H1 (cell line): ENCODE results near the gene EWSR1. TPM values are rescaled to one million over a fixed set of nuclear protein-coding genes. Genes with fewer than 3 reads are reported as not detected.

Experiments
- CTCF ChIA-PET: fragments of 300-600 bp; sonication (Branson Sonifier 250); formaldehyde crosslinking; loops from one replicate; lab custom pipeline; 2021; ENCODE audit not compliant: partially characterized antibody; lab: Charles Lee
- POLR2A ChIA-PET: fragments of 300-600 bp; sonication (Branson Sonifier 250); formaldehyde crosslinking; loops from one replicate; lab custom pipeline; 2021; ENCODE audit warnings: inconsistent platforms; ENCODE audit not compliant: partially characterized antibody; lab: Charles Lee
- DNase-seq, 2 experiments: peaks; one replicate each; pipeline versions ENCODE4 v3.0.0 to v3.0.0-alpha.2; 2010 to 2022; ENCODE audit warnings: low spot score in 2 of 2, low read depth in 1 of 2, mixed read lengths in 1 of 2
- FAIRE-seq: peaks from 2 replicates; lab custom pipeline; 2011; peaks lifted over from hg19 to GRCh38; lab: Jason Lieb, UNC
- H2AFZ ChIP-seq: 2 replicates; pipeline ENCODE4 v1.8.1; 2012; ENCODE audit warnings: low read length, inconsistent platforms
- H2AK5ac ChIP-seq: 2 replicates; pipeline ENCODE4 v1.6.1; 2013; ENCODE audit warnings: low read depth, low read length
- H2BK120ac ChIP-seq: replicated peaks from 2 replicates; pipeline ENCODE3; 2013; ENCODE audit warnings: low read depth, low read length, inconsistent platforms
- H2BK12ac ChIP-seq: 2 replicates; pipeline ENCODE4 v1.6.1; 2013; ENCODE audit warnings: low read depth, low read length
- H2BK15ac ChIP-seq: 2 replicates; pipeline ENCODE4 v1.6.1; 2013; ENCODE audit warnings: low read length
- H2BK20ac ChIP-seq: 2 replicates; pipeline ENCODE4 v1.6.1; 2013; ENCODE audit warnings: low read length
- H2BK5ac ChIP-seq: 2 replicates; pipeline ENCODE4 v1.6.1; 2013; ENCODE audit warnings: low read depth, low read length
- H3K14ac ChIP-seq: 2 replicates; pipeline ENCODE4 v1.6.1; 2013; ENCODE audit warnings: inconsistent platforms; ENCODE audit not compliant: insufficient read length
- H3K18ac ChIP-seq: 2 replicates; pipeline ENCODE4 v1.6.1; 2013; ENCODE audit warnings: low read length; ENCODE audit errors: extremely low read depth
- H3K23ac ChIP-seq: 2 replicates; pipeline ENCODE4 v1.6.1; 2013; ENCODE audit warnings: inconsistent platforms; ENCODE audit not compliant: insufficient read length
- H3K23me2 ChIP-seq: 2 replicates; pipeline ENCODE4 v1.6.1; 2013; ENCODE audit warnings: low read depth, low read length
- H3K27ac ChIP-seq: 2 replicates; pipeline ENCODE4 v1.6.1; 2011; ENCODE audit warnings: low read depth, low read length, inconsistent platforms
- H3K27me3 ChIP-seq, 4 experiments: replicated peaks in 1 of 4; 1 replicate in 1 of 4; 2 replicates in 3 of 4; pipeline versions ENCODE4 v1.6.1 to v1.8.1; 2011 to 2013; ENCODE audit warnings: low read length in 3 of 4, mild to moderate bottlenecking in 3 of 4, inconsistent platforms in 2 of 4, mixed read lengths in 2 of 4, moderate library complexity in 1 of 4; ENCODE audit not compliant: control insufficient read depth in 3 of 4, insufficient read depth in 3 of 4; ENCODE audit errors: extremely low read depth in 1 of 4
- H3K36me3 ChIP-seq, 4 experiments: 2 replicates each; pipeline versions ENCODE4 v1.6.1 to v1.8.1; 2011 to 2013; ENCODE audit warnings: mild to moderate bottlenecking in 4 of 4, low read length in 3 of 4, moderate library complexity in 2 of 4, control low read depth in 1 of 4, inconsistent platforms in 1 of 4; ENCODE audit not compliant: insufficient read depth in 4 of 4, control insufficient read depth in 2 of 4
- H3K4ac ChIP-seq: replicated peaks from 2 replicates; pipeline ENCODE3; 2013; ENCODE audit warnings: low read length, low read depth, mixed read lengths, inconsistent platforms; ENCODE audit not compliant: insufficient read length
- H3K4me1 ChIP-seq, 4 experiments: replicated peaks in 1 of 4; 1 replicate in 1 of 4; 2 replicates in 3 of 4; pipeline versions ENCODE4 v1.6.1 to v1.8.1; 2011 to 2013; ENCODE audit warnings: low read length in 3 of 4, inconsistent platforms in 2 of 4, mixed read lengths in 1 of 4; ENCODE audit not compliant: insufficient read depth in 4 of 4, control insufficient read depth in 3 of 4
- H3K4me2 ChIP-seq, 2 experiments: 2 replicates each; pipeline versions ENCODE4 v1.6.1 to v1.8.1; 2011 to 2013; ENCODE audit warnings: low read depth in 2 of 2, low read length in 2 of 2, control low read depth in 1 of 2, inconsistent platforms in 1 of 2, mild to moderate bottlenecking in 1 of 2; ENCODE audit not compliant: insufficient read depth in 1 of 2
- H3K4me3 ChIP-seq, 4 experiments: fragments of 200-600, 300-600 bp in 1 of 4; sonication (generic), shearing (Covaris generic), sonication (Bioruptor Twin) in 1 of 4; 2 replicates each; pipeline versions ENCODE4 v1.5.1 to v1.8.1; 2011 to 2016; ENCODE audit warnings: low read length in 4 of 4, low read depth in 3 of 4, control low read depth in 2 of 4, inconsistent platforms in 2 of 4, mild to moderate bottlenecking in 2 of 4, mixed read lengths in 1 of 4, moderate library complexity in 1 of 4; ENCODE audit not compliant: insufficient read depth in 2 of 4; ENCODE audit errors: extremely low read depth in 1 of 4
- H3K56ac ChIP-seq: replicated peaks from 2 replicates; pipeline ENCODE3; 2013; ENCODE audit warnings: low read depth, mild to moderate bottlenecking, mixed read lengths, low read length, inconsistent platforms; ENCODE audit not compliant: insufficient read length
- H3K79me1 ChIP-seq: 2 replicates; pipeline ENCODE4 v1.6.1; 2013; ENCODE audit warnings: low read depth, low read length, control low read depth
- H3K79me2 ChIP-seq, 2 experiments: 2 replicates each; pipeline versions ENCODE4 v1.6.1 to v1.8.1; 2012 to 2013; ENCODE audit warnings: low read length in 2 of 2, mild to moderate bottlenecking in 2 of 2, inconsistent platforms in 1 of 2; ENCODE audit not compliant: insufficient read depth in 2 of 2, control insufficient read depth in 1 of 2
- H3K9ac ChIP-seq, 4 experiments: replicated peaks in 1 of 4; 1 replicate in 1 of 4; 2 replicates in 3 of 4; pipeline versions ENCODE4 v1.6.1 to v1.8.1; 2011 to 2013; ENCODE audit warnings: low read depth in 3 of 4, low read length in 3 of 4, control low read depth in 2 of 4, mild to moderate bottlenecking in 2 of 4, moderate library complexity in 2 of 4, inconsistent platforms in 1 of 4; ENCODE audit errors: extremely low read depth in 1 of 4
- H3K9me3 ChIP-seq, 2 experiments: 2 replicates each; pipeline versions ENCODE4 v1.6.1 to v1.8.1; 2012 to 2013; ENCODE audit warnings: mild to moderate bottlenecking in 2 of 2, moderate library complexity in 2 of 2, control low read depth in 1 of 2, inconsistent platforms in 1 of 2, low read depth in 1 of 2, low read length in 1 of 2, mixed read lengths in 1 of 2; ENCODE audit not compliant: insufficient read depth in 2 of 2
- H4K20me1 ChIP-seq, 2 experiments: replicated peaks in 1 of 2; 2 replicates each; pipeline versions ENCODE3 to v1.8.1; 2011 to 2013; ENCODE audit warnings: inconsistent platforms in 2 of 2, low read length in 2 of 2, mild to moderate bottlenecking in 1 of 2; ENCODE audit not compliant: insufficient read depth in 2 of 2, control insufficient read depth in 1 of 2
- H4K5ac ChIP-seq: 2 replicates; pipeline ENCODE4 v1.6.1; 2013; ENCODE audit warnings: low read length, low read depth, mixed read lengths, inconsistent platforms; ENCODE audit not compliant: insufficient read length
- H4K8ac ChIP-seq: 2 replicates; pipeline ENCODE4 v1.8.0; 2013; ENCODE audit warnings: mild to moderate bottlenecking, moderate library complexity, low read length, inconsistent platforms; ENCODE audit not compliant: insufficient read depth; ENCODE audit errors: extremely low read depth
- H4K91ac ChIP-seq: replicated peaks from 2 replicates; pipeline ENCODE3; 2013; ENCODE audit warnings: low read length, mixed read lengths, inconsistent platforms; ENCODE audit not compliant: insufficient read length
- CHD2 ChIP-seq: IDR thresholded peaks from 2 replicates; pipeline ENCODE4 v1.6.1; 2012; ENCODE audit warnings: low read length, improper control_type of control experiment
- EP300 ChIP-seq, 2 experiments: IDR thresholded peaks; 1 replicate in 1 of 2; 2 replicates in 1 of 2; pipeline ENCODE4 v1.6.1; 2011 to 2012; ENCODE audit warnings: low read depth in 2 of 2, low read length in 2 of 2, mild to moderate bottlenecking in 2 of 2, borderline replicate concordance in 1 of 2, inconsistent platforms in 1 of 2, moderate library complexity in 1 of 2
- HDAC6 ChIP-seq: IDR thresholded peaks from one replicate; pipeline ENCODE4 v1.7.1; 2012; ENCODE audit warnings: low read depth, mild to moderate bottlenecking, inconsistent platforms, low read length, moderate library complexity
- KDM1A ChIP-seq: fragments of 200-600, 300-600 bp; sonication (generic); IDR thresholded peaks from 2 replicates; pipeline ENCODE4 v1.7.1; 2016; ENCODE audit warnings: mild to moderate bottlenecking, low read length, borderline replicate concordance
- KDM4A ChIP-seq: IDR thresholded peaks from one replicate; pipeline ENCODE4 v1.7.1; 2012; ENCODE audit warnings: low read depth, mild to moderate bottlenecking, moderate library complexity, low read length, inconsistent platforms; ENCODE audit not compliant: severe bottlenecking
- KDM5A ChIP-seq: fragments of 200-600 bp; IDR thresholded peaks from 2 replicates; pipeline ENCODE4 v1.7.1; 2012; ENCODE audit warnings: mild to moderate bottlenecking, low read length, inconsistent platforms, mixed read lengths
- TBP ChIP-seq: IDR thresholded peaks from 2 replicates; pipeline ENCODE4 v1.6.1; 2011; ENCODE audit warnings: low read depth, low read length, improper control_type of control experiment
- WGBS, 2 experiments: shearing (Covaris generic) in 1 of 2; methylation state at CpG; one replicate each; pipeline versions ENCODE4 v1.1.6 to v1.1.7; 2013 to 2015; ENCODE audit warnings: low lambda C conversion rate in 2 of 2, mixed read lengths in 2 of 2, inconsistent platforms in 1 of 2, low coverage in 1 of 2, missing lambda C conversion rate in 1 of 2; ENCODE audit not compliant: insufficient replicate concordance in 2 of 2, insufficient coverage in 1 of 2, insufficient read length in 1 of 2; ENCODE audit errors: extremely low coverage in 1 of 2, missing lambda C conversion rate in 1 of 2; 5-methylcytosine and 5-hydroxymethylcytosine counted together
- polyA plus RNA-seq, 7 experiments: library from polyadenylated mRNA; depleted of rRNA in 3 of 7; stranded (reverse) in 5 of 7; unstranded in 2 of 7; fragments of >200 nt in 5 of 7; fragments of 200-250 nt in 2 of 7; gene quantifications; 1 replicate in 5 of 7; 2 replicates in 1 of 7; 4 replicates in 1 of 7; pipeline versions ENCODE4 v1.2.1 to v1.2.3, GENCODE V29; 2011 to 2013; ENCODE audit warnings: missing spikeins in 2 of 7, mixed read lengths in 2 of 7
- total RNA-seq: library from RNA; stranded (reverse); fragmentation: NEBNext Ultra II Directional; extraction: Animal tissue kit (Norgen Biotek cat#: 25700); gene quantifications from 2 replicates; pipeline ENCODE4 v1.2.1, GENCODE V29; 2021
- TF ChIP-seq, protein P1 (sequence below): IDR thresholded peaks from 2 replicates; pipeline ENCODE4 v1.6.1; 2011; ENCODE audit warnings: low read depth, mild to moderate bottlenecking, low read length; ENCODE audit not compliant: insufficient read depth
- TF ChIP-seq, protein P2 (sequence below): IDR thresholded peaks from 2 replicates; pipeline ENCODE4 v1.6.1; 2012; ENCODE audit warnings: inconsistent platforms

EWSR1 gene
- total and polyA plus RNA-seq, 2 of the 8 experiments (the other 6 are each of a cell fraction or from before 2014, with no cell fraction given) = 387 to 930 TPM

DNA sequence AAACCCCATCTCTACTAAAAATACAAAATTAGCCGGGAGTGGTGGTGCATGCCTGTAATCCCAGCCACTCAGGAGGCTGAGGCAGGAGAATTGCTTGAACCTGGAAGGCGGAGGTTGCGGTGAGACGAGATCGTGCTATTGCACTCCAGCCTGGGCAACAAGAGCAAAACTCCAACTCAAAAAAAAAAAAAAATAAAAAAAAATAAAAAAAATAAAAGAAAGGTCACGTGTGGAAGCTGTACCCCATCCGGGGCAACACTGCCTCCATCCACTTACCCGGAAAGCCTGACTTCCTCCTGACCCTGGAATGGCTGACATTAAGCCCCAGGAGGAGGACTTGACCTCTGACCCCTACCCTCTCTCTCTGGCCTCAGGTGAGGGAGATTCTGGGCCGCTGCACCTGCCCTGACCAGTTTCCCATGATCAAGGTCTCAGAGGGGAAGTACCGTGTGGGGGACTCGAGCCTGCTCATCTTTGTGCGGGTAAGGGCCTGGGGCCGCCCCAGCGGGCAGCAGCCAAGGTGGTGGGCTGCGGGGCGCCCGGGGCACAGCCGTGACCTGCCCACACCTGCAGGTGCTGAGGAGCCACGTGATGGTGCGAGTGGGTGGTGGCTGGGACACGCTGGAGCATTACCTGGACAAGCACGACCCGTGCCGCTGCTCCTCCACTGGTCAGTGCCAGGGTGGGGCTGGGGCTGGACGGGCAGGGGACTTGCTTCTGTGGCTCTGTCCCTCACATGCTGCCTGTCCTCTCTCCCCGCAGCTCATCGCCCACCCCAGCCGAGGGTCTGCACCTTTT, 42.2 kb downstream of the EWSR1 start:
- Histone ChIP-seq H2BK15ac (peak overlapping the region; percentile 29; the same call in 1 of the 2 replicates), H2AK5ac (peak overlapping the region; percentile 65; the same call in 1 of the 2 replicates), H3K27me3 (peaks cover 21 to 33% (median 24%) of the 10 kb centered on the region in 4 experiments), H3K36me3 (peaks cover 0 to 12% (median 0%) of the 10 kb centered on the region in 4 experiments; a peak in 1 of 8 replicates), H2AFZ (no peak overlapping the region), H3K56ac (no peak overlapping the region), H2BK20ac (no peak overlapping the region), H3K23ac (no peak overlapping the region), H2BK5ac (peak overlapping the region; percentile 52; the same call in 1 of the 2 replicates), H2BK12ac (no peak overlapping the region), H3K79me2 (no peaks in the 10 kb centered on the region), H3K79me1 (no peaks in the 10 kb centered on the region), H3K9me3 (peaks cover 3 to 7% of the 10 kb centered on the region in 2 experiments; a peak in 3 of 4 replicates), H3K27ac (no peak overlapping the region; the same call in none of the 2 replicates), H3K4ac (no peak overlapping the region), H3K14ac (no peak overlapping the region), H2BK120ac (no peak overlapping the region), H3K23me2 (peaks cover 12% of the 10 kb centered on the region; the same call in 1 of the 2 replicates), H3K4me2 (no peak overlapping the region), H4K5ac (no peak overlapping the region), H4K91ac (no peak overlapping the region), H3K18ac (peak overlapping the region; percentile 24; the same call in 1 of the 2 replicates), H4K20me1 (peaks cover 6 to 14% of the 10 kb centered on the region in 2 experiments), H3K4me3 (no peak overlapping the region), H3K4me1 (peaks cover 0 to 22% (median 13%) of the 10 kb centered on the region in 4 experiments; a peak in 6 of 7 replicates), H3K9ac (no peak overlapping the region; a peak in 2 of 7 replicates), H4K8ac (no peak overlapping the region)
- ChIA-PET POLR2A (interaction anchor here (1.1 to 4.4 kb wide), 6 partner anchors 8 to 42 kb away, joined by 3 to 44 read pairs (median 6); partner anchors contain the start of gene EWSR1), CTCF (interaction anchor here (1.1 to 4.1 kb wide), 6 partner anchors 7 to 65 kb away, joined by 3 to 41 read pairs (median 4); no protein-coding TSS in a partner anchor)
- WGBS, 2 experiments = 90% methylated on average over 12 of the region's 28 CpGs; no CpG with 5 or more reads in 1 of the 2 experiments
- DNase-seq (peak in 1 of 2 experiments; percentile 57), FAIRE-seq (no peak)
- TF ChIP-seq, protein P1, sequence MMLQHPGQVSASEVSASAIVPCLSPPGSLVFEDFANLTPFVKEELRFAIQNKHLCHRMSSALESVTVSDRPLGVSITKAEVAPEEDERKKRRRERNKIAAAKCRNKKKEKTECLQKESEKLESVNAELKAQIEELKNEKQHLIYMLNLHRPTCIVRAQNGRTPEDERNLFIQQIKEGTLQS = no peak
- TF ChIP-seq CHD2 (no peak), TBP (no peak), HDAC6 (no peak), EP300 (IDR thresholded peaks at IDR 0.05; ENCODE audit: borderline replicate concordance in 1 of 2, low read depth in 2 of 2, low read length in 2 of 2) (no peak), KDM4A (no peak), KDM5A (no peak), KDM1A (no peak)
- TF ChIP-seq, protein P2, sequence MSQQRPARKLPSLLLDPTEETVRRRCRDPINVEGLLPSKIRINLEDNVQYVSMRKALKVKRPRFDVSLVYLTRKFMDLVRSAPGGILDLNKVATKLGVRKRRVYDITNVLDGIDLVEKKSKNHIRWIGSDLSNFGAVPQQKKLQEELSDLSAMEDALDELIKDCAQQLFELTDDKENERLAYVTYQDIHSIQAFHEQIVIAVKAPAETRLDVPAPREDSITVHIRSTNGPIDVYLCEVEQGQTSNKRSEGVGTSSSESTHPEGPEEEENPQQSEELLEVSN = no peak
